ENCODE data around the gene RALGPS1. TPM values are rescaled to one million over a fixed set of nuclear protein-coding genes. Genes with fewer than 3 reads are reported as not detected.

The RALGPS1 gene
- total and polyA plus RNA-seq, 2 donors (not counting 1 experiment from before 2014, with no cell fraction given) = 19.7 to 39.9 TPM

DNA sequence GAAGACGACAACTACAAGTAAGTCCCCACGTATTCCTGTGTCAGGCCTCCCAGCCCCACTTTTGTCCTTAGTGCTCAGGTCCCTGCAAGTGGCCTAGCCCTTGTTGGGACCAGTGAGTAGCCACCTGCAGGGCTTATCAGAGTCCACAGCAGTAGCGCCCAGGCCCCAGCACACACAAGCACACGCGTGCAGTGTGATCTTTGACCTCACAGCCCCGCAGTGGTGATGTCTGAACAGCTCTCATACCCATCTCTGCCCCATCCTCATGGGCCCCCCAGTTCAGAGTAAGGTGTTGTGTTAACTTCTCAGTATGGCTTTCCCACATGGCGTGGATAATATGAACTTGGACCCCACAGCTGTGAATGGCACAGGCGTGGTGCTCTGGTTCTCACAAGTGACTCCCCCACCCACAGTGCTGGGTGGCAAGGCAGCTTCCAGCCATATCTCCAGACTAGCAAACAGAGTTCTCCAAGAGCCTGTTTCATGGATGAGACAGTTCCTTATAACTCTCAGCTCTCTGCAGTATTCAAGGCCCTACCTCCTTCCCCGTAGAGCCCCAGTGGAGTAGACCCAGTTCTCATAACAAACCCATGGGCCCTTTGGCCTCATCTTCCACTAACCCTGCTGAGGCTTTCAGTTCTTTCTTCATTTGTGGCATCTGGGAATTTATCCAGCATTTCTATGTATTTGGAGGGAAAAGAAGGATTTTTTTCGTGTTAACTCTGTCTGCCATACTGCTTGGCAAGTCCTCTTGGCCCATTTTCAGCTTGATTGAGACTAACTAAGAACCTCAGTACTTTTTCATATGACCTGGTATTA, 254.4 kb downstream of the RALGPS1 start:
- H3K4me2 ChIP-seq (replicated peaks; ENCODE audit: low read depth, low read length, poor library complexity, severe bottlenecking) = no peak overlapping the region
- Mint-ChIP-seq H3K4me1 (peaks cover 35% of the 10 kb centered on the region), H3K9me3 (ENCODE audit: insufficient read depth) (no peaks in the 10 kb centered on the region), H3K4me3 (no peak overlapping the region), H3K27ac (no peak overlapping the region), H3K27me3 (no peaks in the 10 kb centered on the region)
- peaks cover 0 to 11% (median 3%) of the 10 kb centered on the region in 3 donors for H3K9me3 ChIP-seq (ENCODE audit: control extremely low read depth in 1 of 3, control insufficient read depth in 2 of 3, insufficient read depth in 1 of 3, low read length in 2 of 3)
- 97% methylated on average over 9 of the region's 10 CpGs for WGBS (ENCODE audit: insufficient coverage)
- H3K9ac ChIP-seq (ENCODE audit: low read length) = no peak overlapping the region
- CTCF ChIA-PET = interaction anchor here (1.2 kb wide), 1 partner anchor 228 kb away, joined by 4 read pairs; no protein-coding TSS in a partner anchor
- intact Hi-C loops (cut with micrococcal nuclease) = no loop called here
- peaks cover 24 to 26% of the 10 kb centered on the region in 2 donors for H3K4me1 ChIP-seq (ENCODE audit: control insufficient read depth in 2 of 2, insufficient read depth in 2 of 2, low read length in 2 of 2)
- DNase-seq (no peak), ATAC-seq (ENCODE audit: low read depth) (no peak)
- peaks cover 0 to 8% of the 10 kb centered on the region in 2 experiments for H3K36me3 ChIP-seq (replicated peaks in 1 of 2; ENCODE audit: control extremely low read depth in 1 of 2, control insufficient read depth in 1 of 2, extremely low read depth in 1 of 2, insufficient read depth in 2 of 2, low read length in 1 of 2)
- TF ChIP-seq, protein P1, sequence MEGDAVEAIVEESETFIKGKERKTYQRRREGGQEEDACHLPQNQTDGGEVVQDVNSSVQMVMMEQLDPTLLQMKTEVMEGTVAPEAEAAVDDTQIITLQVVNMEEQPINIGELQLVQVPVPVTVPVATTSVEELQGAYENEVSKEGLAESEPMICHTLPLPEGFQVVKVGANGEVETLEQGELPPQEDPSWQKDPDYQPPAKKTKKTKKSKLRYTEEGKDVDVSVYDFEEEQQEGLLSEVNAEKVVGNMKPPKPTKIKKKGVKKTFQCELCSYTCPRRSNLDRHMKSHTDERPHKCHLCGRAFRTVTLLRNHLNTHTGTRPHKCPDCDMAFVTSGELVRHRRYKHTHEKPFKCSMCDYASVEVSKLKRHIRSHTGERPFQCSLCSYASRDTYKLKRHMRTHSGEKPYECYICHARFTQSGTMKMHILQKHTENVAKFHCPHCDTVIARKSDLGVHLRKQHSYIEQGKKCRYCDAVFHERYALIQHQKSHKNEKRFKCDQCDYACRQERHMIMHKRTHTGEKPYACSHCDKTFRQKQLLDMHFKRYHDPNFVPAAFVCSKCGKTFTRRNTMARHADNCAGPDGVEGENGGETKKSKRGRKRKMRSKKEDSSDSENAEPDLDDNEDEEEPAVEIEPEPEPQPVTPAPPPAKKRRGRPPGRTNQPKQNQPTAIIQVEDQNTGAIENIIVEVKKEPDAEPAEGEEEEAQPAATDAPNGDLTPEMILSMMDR (IDR thresholded peaks at IDR 0.05) = no peak
- TF ChIP-seq EZH2 (IDR thresholded peaks at IDR 0.05; ENCODE audit: borderline replicate concordance, insufficient read depth, low read depth, low read length, poor library complexity, severe bottlenecking) = no peak
- no peaks in the 10 kb centered on the region for H4K20me1 ChIP-seq (ENCODE audit: control insufficient read depth, insufficient read depth, low read length, poor library complexity, severe bottlenecking)
- no peaks in the 10 kb centered on the region for H3K27me3 ChIP-seq (replicated peaks in 1 of 4; ENCODE audit: control extremely low read depth in 1 of 4, control insufficient read depth in 3 of 4, insufficient read depth in 4 of 4, low read length in 3 of 4)
- H2AFZ ChIP-seq (ENCODE audit: insufficient read depth, low read depth, low read length, poor library complexity, severe bottlenecking) = no peak overlapping the region
- H3K79me2 ChIP-seq (ENCODE audit: control insufficient read depth, insufficient read depth, low read length) = no peaks in the 10 kb centered on the region
- POLR2A ChIA-PET = no interaction called here
- no peak overlapping the region for H3K27ac ChIP-seq (ENCODE audit: low read length in 2 of 2)
- no peak overlapping the region for H3K4me3 ChIP-seq (ENCODE audit: control extremely low read depth in 1 of 5, extremely low read depth in 1 of 5, insufficient read depth in 1 of 5, low read depth in 2 of 5, low read length in 4 of 5)

DNA sequence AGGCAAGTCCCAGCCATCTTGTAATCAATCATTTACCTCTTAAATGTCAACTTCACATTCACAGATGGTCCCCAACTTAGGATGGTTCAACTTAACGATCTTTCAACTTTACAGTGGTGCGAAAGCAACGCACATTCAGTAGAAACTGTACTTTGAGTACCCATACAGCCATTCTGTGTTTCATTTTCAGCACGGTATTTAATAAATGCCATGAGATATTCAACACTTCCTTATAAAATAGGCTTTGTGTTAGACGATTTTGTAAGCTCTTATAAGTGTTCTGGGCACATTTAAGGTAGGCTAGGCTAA, 254.9 kb downstream of the RALGPS1 start:
- Histone ChIP-seq H3K9ac (ENCODE audit: low read length) (no peak overlapping the region), H2AFZ (ENCODE audit: insufficient read depth, low read depth, low read length, poor library complexity, severe bottlenecking) (no peak overlapping the region), H3K36me3 (replicated peaks in 1 of 2; ENCODE audit: control extremely low read depth in 1 of 2, control insufficient read depth in 1 of 2, extremely low read depth in 1 of 2, insufficient read depth in 2 of 2, low read length in 1 of 2) (peaks cover 0 to 8% of the 10 kb centered on the region in 2 experiments), H3K4me2 (replicated peaks; ENCODE audit: low read depth, low read length, poor library complexity, severe bottlenecking) (no peak overlapping the region), H3K27me3 (replicated peaks in 1 of 4; ENCODE audit: control extremely low read depth in 1 of 4, control insufficient read depth in 3 of 4, insufficient read depth in 4 of 4, low read length in 3 of 4) (no peaks in the 10 kb centered on the region), H3K4me1 (ENCODE audit: control insufficient read depth in 2 of 2, insufficient read depth in 2 of 2, low read length in 2 of 2) (peaks cover 24 to 26% of the 10 kb centered on the region in 2 donors), H3K79me2 (ENCODE audit: control insufficient read depth, insufficient read depth, low read length) (no peaks in the 10 kb centered on the region), H3K4me3 (ENCODE audit: control extremely low read depth in 1 of 5, extremely low read depth in 1 of 5, insufficient read depth in 1 of 5, low read depth in 2 of 5, low read length in 4 of 5) (no peak overlapping the region), H3K27ac (ENCODE audit: low read length in 2 of 2) (no peak overlapping the region), H4K20me1 (ENCODE audit: control insufficient read depth, insufficient read depth, low read length, poor library complexity, severe bottlenecking) (no peaks in the 10 kb centered on the region), H3K9me3 (ENCODE audit: control extremely low read depth in 1 of 3, control insufficient read depth in 2 of 3, insufficient read depth in 1 of 3, low read length in 2 of 3) (peaks cover 0 to 11% (median 3%) of the 10 kb centered on the region in 3 donors)
- no peak for TF ChIP-seq EZH2 (IDR thresholded peaks at IDR 0.05; ENCODE audit: borderline replicate concordance, insufficient read depth, low read depth, low read length, poor library complexity, severe bottlenecking)
- TF ChIP-seq, protein P1 (IDR thresholded peaks at IDR 0.05) = no peak
- Mint-ChIP-seq H3K27ac (no peak overlapping the region), H3K4me1 (peaks cover 35% of the 10 kb centered on the region), H3K27me3 (no peaks in the 10 kb centered on the region), H3K9me3 (ENCODE audit: insufficient read depth) (no peaks in the 10 kb centered on the region), H3K4me3 (no peak overlapping the region)
- ChIA-PET CTCF (interaction anchor here (1.2 kb wide), 1 partner anchor 229 kb away, joined by 4 read pairs; no protein-coding TSS in a partner anchor), POLR2A (no interaction called here)
- DNase-seq (no peak), ATAC-seq (ENCODE audit: low read depth) (no peak)
- WGBS (ENCODE audit: insufficient coverage) = 100% methylated on average over 1 of the region's 5 CpGs
- intact Hi-C loops (cut with micrococcal nuclease) = no loop called here

Measured in B cell (primary cell).